HepG2 (cell line): ENCODE measurements around the gene GTF2H3. TPM values are rescaled to one million over a fixed set of nuclear protein-coding genes. Genes with fewer than 3 reads are reported as not detected.

Experiments used
- DDIT3 ChIP-seq: sonication (generic); formaldehyde crosslinking; IDR thresholded peaks from 2 replicates; pipeline ENCODE4 v1.4.0; 2020; ENCODE audit warnings: mild to moderate bottlenecking, missing genetic modification reagents
- ELF3 ChIP-seq: IDR thresholded peaks from 2 replicates; pipeline ENCODE4 v1.6.1; 2016; ENCODE audit warnings: missing genetic modification reagents, missing compliant biosample characterization
- MAFF ChIP-seq: IDR thresholded peaks from 2 replicates; pipeline ENCODE4 v1.6.1; 2011; ENCODE audit warnings: low read depth, low read length, improper control_type of control experiment
- MED1 ChIP-seq: sonication (generic); formaldehyde crosslinking; IDR thresholded peaks from 2 replicates; pipeline ENCODE4 v1.4.0; 2020; ENCODE audit warnings: missing genetic modification reagents
- MIXL1 ChIP-seq: IDR thresholded peaks from 2 replicates; pipeline ENCODE4 v1.6.1; 2016
- MTF1 ChIP-seq: sonication (generic); formaldehyde crosslinking; IDR thresholded peaks from 2 replicates; pipeline ENCODE4 v1.5.0; 2020; ENCODE audit warnings: missing genetic modification reagents
- MZF1 ChIP-seq: sonication (generic); formaldehyde crosslinking; IDR thresholded peaks from 2 replicates; pipeline ENCODE4 v1.8.1; 2023; ENCODE audit warnings: mild to moderate bottlenecking, missing genetic modification reagents, borderline replicate concordance
- NFE2 ChIP-seq: sonication (generic); formaldehyde crosslinking; IDR thresholded peaks from 2 replicates; pipeline ENCODE4 v1.4.0; 2020; ENCODE audit warnings: missing genetic modification reagents
- NFKBIZ ChIP-seq: IDR thresholded peaks from 2 replicates; pipeline ENCODE4 v1.6.1; 2018; ENCODE audit warnings: missing genetic modification reagents, missing compliant biosample characterization
- NR2F2 ChIP-seq: IDR thresholded peaks from 2 replicates; pipeline ENCODE4 v1.6.1; 2012; ENCODE audit warnings: low read depth, inconsistent platforms, borderline replicate concordance
- PLSCR1 ChIP-seq: sonication (generic); formaldehyde crosslinking; IDR thresholded peaks from 2 replicates; pipeline ENCODE4 v1.5.0; 2020; ENCODE audit warnings: missing genetic modification reagents, mild to moderate bottlenecking, borderline replicate concordance
- PTBP1 ChIP-seq: fragments of 200-400 bp; formaldehyde crosslinking; IDR thresholded peaks from 2 replicates; pipeline ENCODE4 v1.6.1; 2018; ENCODE audit warnings: low read length, low read depth; ENCODE audit not compliant: poor library complexity, severe bottlenecking
- RAD51 ChIP-seq: fragments of 450-650 bp; IDR thresholded peaks from 2 replicates; pipeline ENCODE4 v1.6.1; 2016; ENCODE audit warnings: borderline replicate concordance
- SIX4 ChIP-seq: sonication (generic); formaldehyde crosslinking; IDR thresholded peaks from 2 replicates; pipeline ENCODE4 v1.4.0; 2020; ENCODE audit warnings: missing genetic modification reagents
- THAP8 ChIP-seq: sonication (generic); formaldehyde crosslinking; IDR thresholded peaks from 2 replicates; pipeline ENCODE4 v1.5.1; 2020; ENCODE audit warnings: missing genetic modification reagents, mild to moderate bottlenecking, borderline replicate concordance
- U2AF2 ChIP-seq: fragments of 200-400 bp; formaldehyde crosslinking; IDR thresholded peaks from 2 replicates; pipeline ENCODE4 v1.6.1; 2017; ENCODE audit warnings: low read depth, mild to moderate bottlenecking, low read length
- ZMYM3 ChIP-seq: sonication (generic); formaldehyde crosslinking; IDR thresholded peaks from 2 replicates; pipeline ENCODE4 v1.5.1; 2020; ENCODE audit warnings: mild to moderate bottlenecking, missing genetic modification reagents
- ZNF136 ChIP-seq: sonication (generic); formaldehyde crosslinking; IDR thresholded peaks from 2 replicates; pipeline ENCODE4 v1.8.1; 2022; ENCODE audit warnings: low read depth, mild to moderate bottlenecking, moderate library complexity, missing genetic modification reagents
- ZNF142 ChIP-seq: sonication (generic); formaldehyde crosslinking; IDR thresholded peaks from 2 replicates; pipeline ENCODE4 v1.4.0; 2020; ENCODE audit warnings: missing genetic modification reagents
- ZNF414 ChIP-seq: sonication (generic); formaldehyde crosslinking; IDR thresholded peaks from 2 replicates; pipeline ENCODE4 v1.5.0; 2020; ENCODE audit warnings: missing genetic modification reagents
- ZNF547 ChIP-seq: sonication (generic); formaldehyde crosslinking; IDR thresholded peaks from 2 replicates; pipeline ENCODE4 v1.5.1; 2020; ENCODE audit warnings: mild to moderate bottlenecking, missing genetic modification reagents
- ZNF589 ChIP-seq: sonication (generic); formaldehyde crosslinking; conservative IDR thresholded peaks from 2 replicates; pipeline ENCODE4 v1.8.0; 2022; ENCODE audit warnings: mild to moderate bottlenecking, moderate library complexity, missing genetic modification reagents
- ZNF629 ChIP-seq: sonication (generic); formaldehyde crosslinking; conservative IDR thresholded peaks from 2 replicates; pipeline ENCODE4 v1.5.0; 2020; ENCODE audit warnings: missing genetic modification reagents
- ZNF644 ChIP-seq: IDR thresholded peaks from 2 replicates; pipeline ENCODE4 v1.6.1; 2016; ENCODE audit warnings: low read depth
- ZNF7 ChIP-seq: IDR thresholded peaks from 2 replicates; pipeline ENCODE4 v1.6.1; 2016; ENCODE audit warnings: missing biosample characterization, missing genetic modification reagents
- ZNF749 ChIP-seq: sonication (generic); formaldehyde crosslinking; IDR thresholded peaks from 2 replicates; pipeline ENCODE4 v1.8.0; 2022; ENCODE audit warnings: mild to moderate bottlenecking, missing genetic modification reagents, moderate library complexity, borderline replicate concordance
- polyA plus RNA-seq, 8 experiments: library from polyadenylated mRNA; depleted of rRNA in 3 of 8; stranded (reverse) in 7 of 8; unstranded in 1 of 8; fragments of >200 nt; fragmentation: Illumina TruSeq in 4 of 8; extraction: Trizol in 4 of 8; gene quantifications; 2 replicates each; pipeline versions ENCODE4 v1.2.1 to v1.2.3, GENCODE V29; 2011 to 2016; ENCODE audit warnings: low read depth in 4 of 8, missing spikeins in 1 of 8, mixed read lengths in 1 of 8; ENCODE audit not compliant: insufficient read depth in 1 of 8
- total RNA-seq, 5 experiments: library from RNA; depleted of rRNA; stranded (reverse); fragments of >200 nt; fragmentation: Illumina TruSeq; extraction: Trizol; gene quantifications; 2 replicates each; pipeline ENCODE4 v1.2.3, GENCODE V29; 2016; ENCODE audit warnings: low read depth in 1 of 5

GTF2H3 gene
- total and polyA plus RNA-seq, 2 of the 13 experiments (the other 11 are each of a cell fraction or from before 2014, with no cell fraction given) = 35.8 to 58.8 TPM

GRCh38 chr12:123595729-123596128 is 37.9 kb upstream of the GTF2H3 start (continued):
- TF ChIP-seq ELF3 (0 out of 2 replicates have a peak, but pooled peaks have one; percentile 15), ZNF749 (CRISPR knock-in tag) (no peak), DDIT3 (CRISPR knock-in tag) (no peak), NFKBIZ (peak; percentile 77; the same call in 1 of the 2 replicates), ZNF136 (no peak), PLSCR1 (CRISPR knock-in tag) (no peak), ZMYM3 (CRISPR knock-in tag) (peak; percentile 87), SIX4 (CRISPR knock-in tag) (no peak), MZF1 (CRISPR knock-in tag) (no peak), NR2F2 (peak; percentile 58), NFE2 (no peak), RAD51 (no peak), MIXL1 (CRISPR knock-in tag) (peak; percentile 49), MAFF (peak; percentile 68), MTF1 (CRISPR knock-in tag) (no peak), ZNF644 (CRISPR knock-in tag) (peak; percentile 47; the same call in 1 of the 2 replicates), ZNF629 (CRISPR knock-in tag) (peak; percentile 82; the same call in 1 of the 2 replicates), THAP8 (CRISPR knock-in tag) (no peak), ZNF7 (no peak), ZNF589 (CRISPR knock-in tag) (no peak), MED1 (peak; percentile 64; the same call in 1 of the 2 replicates), ZNF142 (CRISPR knock-in tag) (no peak), ZNF547 (no peak), U2AF2 (no peak), PTBP1 (no peak), ZNF414 (no peak)
